Kidney epithelial cell (primary cell): ENCODE measurements around the gene CLIP1. TPM values are rescaled to one million over a fixed set of nuclear protein-coding genes. Genes with fewer than 3 reads are reported as not detected.
"Not testable (repeated sequence)": the region's sequence is repeated elsewhere in the genome, so short reads cannot be mapped to it uniquely, and the experiment has no call there.

Experiments
- DNase-seq: peaks from one replicate; pipeline ENCODE4 v3.0.0-alpha.2; 2010; ENCODE audit warnings: low read depth
- H3K27me3 ChIP-seq: 2 replicates; pipeline ENCODE4 v1.6.0; 2011; ENCODE audit warnings: low read length; ENCODE audit not compliant: control insufficient read depth, insufficient read depth
- H3K36me3 ChIP-seq: 2 replicates; pipeline ENCODE4 v1.5.1; 2011; ENCODE audit warnings: low read length; ENCODE audit not compliant: control insufficient read depth, insufficient read depth
- H3K4me3 ChIP-seq: 2 replicates; pipeline ENCODE4 v1.5.1; 2011; ENCODE audit warnings: low read depth, mild to moderate bottlenecking, control low read depth, low read length
- CTCF ChIP-seq: IDR thresholded peaks from 2 replicates; pipeline ENCODE4 v1.5.1; 2011; ENCODE audit warnings: mild to moderate bottlenecking, moderate library complexity, low read length, control low read depth, inconsistent platforms; ENCODE audit not compliant: insufficient read depth, poor library complexity, severe bottlenecking
- total RNA-seq: library from RNA; depleted of rRNA; stranded (reverse); fragments of >200 nt; gene quantifications from 2 replicates; pipeline ENCODE4 v1.2.3, GENCODE V29; 2015

The CLIP1 gene
- total RNA-seq, 1 donor from 2014 or later, result 58.7 TPM

DNA sequence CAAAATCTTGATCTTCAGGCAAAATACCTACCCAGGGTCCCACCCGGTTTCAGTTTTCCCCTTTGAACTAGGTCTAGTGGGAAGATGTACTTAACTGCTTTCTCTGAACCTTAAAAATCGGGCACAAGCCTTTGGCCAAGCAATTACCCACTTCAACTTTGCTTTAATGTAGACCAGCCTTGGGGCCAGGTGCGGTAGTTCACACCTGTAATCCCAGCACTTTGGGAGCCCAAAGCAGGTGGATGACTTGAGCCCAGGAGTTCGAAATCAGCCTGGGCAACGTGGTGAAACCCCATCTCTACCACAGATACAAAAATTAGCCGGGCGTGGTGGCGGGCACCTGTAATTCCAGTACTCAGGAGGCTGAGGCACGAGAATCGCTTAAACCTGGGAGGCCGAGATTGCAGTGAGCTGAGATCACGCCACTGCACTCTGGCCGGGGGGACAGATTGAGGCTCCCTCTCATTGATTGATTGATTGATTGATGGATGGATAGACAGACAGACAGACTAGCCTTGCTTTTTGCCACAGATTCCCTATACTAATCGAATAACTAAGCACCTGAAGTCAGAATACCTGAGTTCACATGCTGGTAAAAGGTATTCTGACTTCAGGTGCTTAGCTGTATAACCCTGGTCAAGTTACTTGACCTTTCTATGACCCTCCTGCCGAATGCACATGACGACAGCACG lies 1.9 kb downstream of the CLIP1 start:
- TF ChIP-seq CTCF, result no peak
- H3K27me3 ChIP-seq, result no peaks in the 10 kb centered on the region
- no peak for DNase-seq
- H3K4me3 ChIP-seq, result peak overlapping the region; percentile 60
- H3K36me3 ChIP-seq, result no peaks in the 10 kb centered on the region

DNA sequence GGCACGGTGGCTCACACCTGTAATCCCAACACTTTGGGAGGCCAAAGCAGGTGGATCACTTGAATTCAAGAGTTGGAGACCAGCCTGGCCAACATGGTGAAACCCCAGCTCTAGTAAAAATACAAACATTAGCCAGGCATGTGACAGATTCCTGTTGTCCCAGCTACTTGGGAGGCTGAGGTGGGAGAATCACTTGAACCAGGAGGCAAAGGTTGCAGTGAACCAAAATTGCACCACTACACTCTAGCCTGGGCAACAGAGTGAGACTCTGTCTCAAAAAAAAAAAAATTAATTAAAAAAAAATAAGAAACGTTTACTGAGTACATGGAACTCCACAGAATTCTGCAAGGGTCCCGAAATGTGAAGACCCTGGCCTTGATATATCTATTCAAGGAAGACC lies 3.4 kb downstream of the CLIP1 start:
- not testable (repeated sequence) for H3K4me3 ChIP-seq, DNase-seq, H3K36me3 ChIP-seq, H3K27me3 ChIP-seq

GRCh38 chr12:122415665-122416064 lies 6.8 kb downstream of the CLIP1 start:
- H3K4me3 ChIP-seq, result not testable (repeated sequence)

GRCh38 chr12:122413516-122414404 lies 8.7 kb downstream of the CLIP1 start:
- Histone ChIP-seq H3K27me3 (no peaks in the 10 kb centered on the region), H3K36me3 (no peaks in the 10 kb centered on the region), H3K4me3 (no peak overlapping the region)
- no peak for DNase-seq
- TF ChIP-seq CTCF, result no peak

More at GRCh38 chr12:122415665-122416064, 6.8 kb downstream of the CLIP1 start:
- DNase-seq, H3K36me3 ChIP-seq, H3K27me3 ChIP-seq: not testable (repeated sequence)

DNA sequence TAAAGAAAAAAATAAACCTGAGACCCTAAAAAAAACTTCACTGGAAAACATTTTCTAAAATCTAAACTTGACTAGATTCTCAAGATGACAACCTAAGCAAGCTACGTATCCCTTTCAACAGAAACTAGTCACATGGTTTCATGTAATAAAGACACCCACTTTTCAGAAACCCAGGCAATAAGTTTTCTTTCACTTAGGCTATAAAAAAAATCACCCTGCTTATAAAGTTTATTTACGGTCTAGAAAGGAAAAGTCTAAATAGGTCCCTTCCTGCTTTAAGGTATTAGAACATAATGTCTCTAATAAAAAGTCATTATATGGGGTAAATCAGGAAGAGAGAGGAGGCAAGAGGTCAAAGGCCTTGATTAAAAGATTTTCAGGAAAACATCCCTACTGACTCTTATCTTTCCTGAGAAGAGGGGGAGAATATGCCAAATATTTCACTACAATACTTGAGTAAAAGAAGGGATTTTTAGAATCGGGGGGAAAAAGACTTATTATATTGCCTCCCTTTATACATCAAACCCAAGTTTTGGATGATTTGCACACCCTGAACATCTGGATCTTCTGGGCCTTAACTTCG lies 9.5 kb downstream of the CLIP1 start:
- no peaks in the 10 kb centered on the region for H3K36me3 ChIP-seq
- DNase-seq, result no peak
- no peak overlapping the region for H3K4me3 ChIP-seq
- no peak for TF ChIP-seq CTCF
- H3K27me3 ChIP-seq, result no peaks in the 10 kb centered on the region

- TF ChIP-seq CTCF, result no peak
- DNase-seq, result no peak
- Histone ChIP-seq H3K36me3 (no peaks in the 10 kb centered on the region), H3K4me3 (no peak overlapping the region), H3K27me3 (no peaks in the 10 kb centered on the region)
Observed at GRCh38 chr12:122411537-122411936, 10.9 kb downstream of the CLIP1 start.
